Measurements from ENCODE around the gene PTPRR. TPM values are rescaled to one million over a fixed set of nuclear protein-coding genes. Genes with fewer than 3 reads are reported as not detected.

The PTPRR gene
- total and polyA plus RNA-seq, 11 donors = 0.21 to 1.0 (median 0.40) TPM; not detected in 1

DNA sequence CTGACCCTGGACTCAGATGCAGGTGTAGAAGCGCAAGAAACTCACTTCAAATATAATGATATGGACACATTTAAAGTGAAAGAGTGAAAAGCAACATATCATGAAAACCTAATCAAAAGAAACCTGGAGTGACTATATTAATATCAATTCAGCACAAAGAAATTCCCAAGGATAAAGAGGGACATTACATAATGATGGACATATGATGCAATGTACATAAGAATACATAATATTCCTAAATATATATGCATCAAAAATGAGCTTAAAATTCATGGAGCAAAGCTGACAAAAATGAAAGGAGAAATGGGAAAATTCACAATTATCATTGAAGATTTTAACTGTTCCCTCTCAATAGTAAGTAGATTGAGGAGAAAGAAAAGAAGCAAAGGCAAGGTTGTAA, 24.6 kb downstream of the PTPRR start:
- intact Hi-C loops (cut with DNase I) = no loop called here

GRCh38 chr12:70892593-70892992, 27.9 kb downstream of the PTPRR start:
- Histone ChIP-seq H3K9me3 (peaks cover 0 to 5% (median 0%) of the 10 kb centered on the region in 12 donors), H3K36me3 (no peaks in the 10 kb centered on the region), H3K4me1 (no peaks in the 10 kb centered on the region), H3K27ac (no peak overlapping the region), H3K27me3 (no peaks in the 10 kb centered on the region), H3K4me3 (no peak overlapping the region)
- TF ChIP-seq POLR2A (IDR thresholded peaks at IDR 0.05) (no peak), CTCF (IDR thresholded peaks at IDR 0.05) (no peak)
- intact Hi-C loops (cut with DNase I) = no loop called here
- ATAC-seq (no peak), DNase-seq (no peak)
- WGBS, 4 donors = 80 to 93% (median 90%) methylated on average over 5 of the region's 5 CpGs

More for the DNA sequence above, 24.6 kb downstream of the PTPRR start:
- WGBS, 4 donors = 88 to 95% (median 92%) methylated on average over 1 of the region's 1 CpG
- Histone ChIP-seq H3K9me3 (peaks cover 0 to 5% (median 0%) of the 10 kb centered on the region in 12 donors), H3K4me1 (no peaks in the 10 kb centered on the region), H3K27ac (no peak overlapping the region), H3K36me3 (no peaks in the 10 kb centered on the region), H3K4me3 (no peak overlapping the region), H3K27me3 (no peaks in the 10 kb centered on the region)
- TF ChIP-seq POLR2A (IDR thresholded peaks at IDR 0.05) (no peak), CTCF (IDR thresholded peaks at IDR 0.05) (no peak)
- ATAC-seq = no peak
- DNase-seq = no peak

- no peaks in the 10 kb centered on the region for H3K27me3 ChIP-seq
- H3K4me3 ChIP-seq = no peak overlapping the region
- H3K9me3 ChIP-seq = peaks cover 0 to 5% (median 0%) of the 10 kb centered on the region in 12 donors
- intact Hi-C loops (cut with DNase I) = no loop called here
- WGBS, 4 donors = 70 to 86% (median 77%) methylated on average over 1 of the region's 1 CpG
- no peak overlapping the region for H3K27ac ChIP-seq
- no peak for ATAC-seq
- no peaks in the 10 kb centered on the region for H3K36me3 ChIP-seq
- DNase-seq = no peak
- no peak for TF ChIP-seq POLR2A (IDR thresholded peaks at IDR 0.05)
- TF ChIP-seq CTCF (IDR thresholded peaks at IDR 0.05) = no peak
- H3K4me1 ChIP-seq = no peaks in the 10 kb centered on the region
Observed at GRCh38 chr12:70890895-70891832, 29.4 kb downstream of the PTPRR start.

GRCh38 chr12:70885956-70886355, 34.6 kb downstream of the PTPRR start:
- Histone ChIP-seq H3K27ac (no peak overlapping the region), H3K9me3 (no peaks in the 10 kb centered on the region), H3K36me3 (no peaks in the 10 kb centered on the region), H3K27me3 (no peaks in the 10 kb centered on the region), H3K4me1 (no peaks in the 10 kb centered on the region), H3K4me3 (no peak overlapping the region)
- no peak for ATAC-seq
- intact Hi-C loops (cut with DNase I) = no loop called here
- TF ChIP-seq POLR2A (IDR thresholded peaks at IDR 0.05) (no peak), CTCF (IDR thresholded peaks at IDR 0.05) (no peak)
- DNase-seq = no peak
- 50 to 74% (median 62%) methylated on average over 3 of the region's 3 CpGs for WGBS, 4 donors

Measured in heart left ventricle (tissue), 16 donors.